Activated CD8-positive, alpha-beta memory T cell treated with anti-CD3 and anti-CD28 coated beads for 4 hours (primary cell): ENCODE measurements around the gene RNF180.

ENCODE experiments used
- DNase-seq, 2 donors: peaks; one replicate each; pipeline ENCODE4 v3.0.0-alpha.2; 2020; ENCODE audit warnings: low read depth in 2 of 2

Gene RNF180, protein sequence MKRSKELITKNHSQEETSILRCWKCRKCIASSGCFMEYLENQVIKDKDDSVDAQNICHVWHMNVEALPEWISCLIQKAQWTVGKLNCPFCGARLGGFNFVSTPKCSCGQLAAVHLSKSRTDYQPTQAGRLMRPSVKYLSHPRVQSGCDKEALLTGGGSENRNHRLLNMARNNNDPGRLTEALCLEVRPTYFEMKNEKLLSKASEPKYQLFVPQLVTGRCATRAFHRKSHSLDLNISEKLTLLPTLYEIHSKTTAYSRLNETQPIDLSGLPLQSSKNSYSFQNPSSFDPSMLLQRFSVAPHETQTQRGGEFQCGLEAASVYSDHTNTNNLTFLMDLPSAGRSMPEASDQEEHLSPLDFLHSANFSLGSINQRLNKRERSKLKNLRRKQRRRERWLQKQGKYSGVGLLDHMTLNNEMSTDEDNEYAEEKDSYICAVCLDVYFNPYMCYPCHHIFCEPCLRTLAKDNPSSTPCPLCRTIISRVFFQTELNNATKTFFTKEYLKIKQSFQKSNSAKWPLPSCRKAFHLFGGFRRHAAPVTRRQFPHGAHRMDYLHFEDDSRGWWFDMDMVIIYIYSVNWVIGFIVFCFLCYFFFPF

DNA sequence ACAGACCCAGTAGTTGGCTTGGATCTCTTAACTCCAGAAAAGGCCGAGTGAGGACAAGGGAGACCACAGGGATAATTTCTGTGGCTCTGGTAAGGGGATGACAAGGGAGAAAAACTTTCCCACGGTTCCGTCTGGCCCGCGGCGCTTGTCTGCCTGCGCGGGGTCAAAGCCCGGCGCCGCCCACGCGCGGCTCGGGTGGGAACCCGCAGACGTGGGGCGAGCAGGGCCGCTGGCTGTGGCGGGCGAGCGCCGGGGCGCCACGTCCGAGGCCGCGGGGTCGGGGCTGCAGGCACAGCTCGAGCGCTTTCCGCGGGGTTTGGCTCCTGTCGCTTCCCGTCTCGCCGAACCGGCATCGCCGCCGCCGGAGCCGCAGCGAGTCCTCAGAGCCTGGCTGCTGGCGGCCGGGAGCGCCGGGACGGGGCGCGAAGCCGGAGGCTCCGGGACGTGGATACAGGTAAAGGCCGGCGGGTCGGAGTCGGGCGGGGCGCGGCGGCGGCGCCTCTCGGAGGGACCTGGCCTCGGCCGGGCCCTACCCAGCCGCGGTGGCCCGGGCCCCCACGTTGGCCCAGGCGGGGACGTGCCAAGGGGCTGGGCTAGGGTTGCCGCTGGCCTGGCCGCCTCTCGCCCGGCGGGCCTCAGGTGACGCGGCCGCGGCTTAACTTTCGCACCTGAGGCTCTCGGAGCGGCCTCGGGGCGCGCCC, at the start of gene RNF180:
Gene RNF180, plus strand, starts transcription at position 344 of the 701 bp plus-strand sequence. CDS start 34,965 bp downstream, outside the sequence.
- no peak for DNase-seq

DNA sequence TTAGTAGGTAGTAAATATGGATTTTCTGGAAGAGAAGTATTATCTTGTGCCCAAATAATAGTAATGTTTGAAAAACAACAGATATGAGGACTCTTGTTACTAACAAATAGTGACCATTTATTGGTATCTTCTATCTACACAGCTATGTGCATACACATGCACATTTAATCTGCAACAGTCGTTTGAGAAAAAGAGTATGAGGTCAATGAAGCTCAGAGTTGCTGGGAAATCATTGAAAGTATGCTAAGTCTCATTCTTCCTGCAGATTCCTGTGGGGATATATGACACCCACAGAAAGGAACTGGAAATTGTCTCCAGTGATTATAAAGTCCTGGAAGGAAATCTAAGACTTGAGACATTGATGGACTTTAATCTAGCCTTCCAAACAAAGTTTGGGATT, 40.1 kb upstream of the RNF180 start:
- DNase-seq, result no peak

DNA sequence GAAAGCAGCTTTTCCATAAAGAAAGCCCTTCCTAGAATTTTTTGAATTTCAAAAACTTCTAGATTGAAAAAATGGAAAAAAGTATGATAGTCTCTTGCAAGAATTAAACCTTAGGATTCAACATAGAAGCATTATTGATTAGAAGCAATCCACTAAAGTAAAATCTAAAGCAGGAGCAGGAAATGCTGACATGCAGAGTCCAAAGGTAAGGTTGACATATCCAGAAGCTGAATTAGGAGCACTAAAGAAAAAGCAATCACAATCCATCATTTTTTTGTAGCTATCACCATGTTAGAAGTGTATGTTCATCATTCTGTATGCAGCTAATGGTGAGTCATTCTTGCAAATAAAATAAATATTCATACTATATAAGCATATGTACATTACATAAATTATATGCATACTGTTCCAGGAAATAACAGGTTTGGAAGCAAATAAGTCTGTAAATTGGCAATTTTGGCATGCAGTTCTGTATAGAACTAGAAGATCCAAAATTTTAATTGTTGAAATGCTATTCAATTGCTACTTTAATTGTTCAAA, 39.4 kb upstream of the RNF180 start:
- DNase-seq, result no peak

DNA sequence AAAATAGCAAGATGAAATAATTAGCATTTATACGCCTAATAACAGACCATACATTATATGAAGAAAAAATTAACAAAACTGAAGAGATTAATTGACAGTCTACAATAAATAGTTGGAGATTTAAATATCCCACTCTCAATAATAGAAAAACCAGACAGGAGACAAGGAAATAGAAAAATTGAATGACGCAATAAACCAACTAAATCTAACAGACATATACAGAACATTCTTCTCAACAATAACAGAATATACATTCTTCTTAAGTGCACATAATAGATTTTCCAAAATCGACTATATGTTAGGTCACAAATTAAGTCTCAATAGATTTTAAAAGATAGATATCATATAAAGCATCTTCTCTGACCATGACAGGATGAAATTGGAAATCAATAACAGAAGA, 25.6 kb upstream of the RNF180 start:
- no peak for DNase-seq

DNA sequence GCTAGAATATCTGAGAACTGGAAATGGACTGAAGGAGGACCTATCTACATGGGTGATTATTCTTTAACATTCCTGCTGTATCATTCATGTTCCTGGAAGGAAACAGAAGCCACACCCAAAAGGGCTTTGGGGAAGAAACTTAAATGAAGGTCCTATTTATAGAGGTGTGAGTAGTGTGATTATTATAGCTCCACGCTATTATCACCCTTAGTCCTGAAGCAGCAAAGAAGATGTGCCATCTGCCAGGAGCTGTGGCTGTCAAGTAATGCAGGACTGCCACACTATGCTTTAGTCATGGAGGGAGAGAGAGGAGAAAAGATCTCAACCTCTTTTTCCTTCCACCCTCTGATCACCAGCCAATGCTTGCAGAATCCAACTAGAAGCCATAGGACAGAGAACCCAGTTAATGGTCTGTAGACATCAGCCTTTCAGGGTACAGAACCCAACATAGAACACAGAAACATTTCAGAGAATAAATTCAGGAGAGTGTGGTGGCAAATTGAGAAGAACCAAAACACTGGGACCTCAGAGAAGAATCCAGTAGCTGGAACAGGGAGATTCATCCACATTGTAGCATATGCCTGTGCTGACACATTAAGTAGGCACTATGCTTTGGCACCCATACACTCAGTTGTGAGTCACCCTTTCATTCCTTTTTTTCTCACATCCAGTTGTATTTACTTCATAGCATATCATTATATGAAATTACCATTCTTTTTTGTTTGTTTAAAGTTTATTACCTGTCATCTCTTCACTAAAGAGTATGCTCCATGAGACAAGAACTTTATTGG, 21.0 kb upstream of the RNF180 start:
- no peak for DNase-seq

DNA sequence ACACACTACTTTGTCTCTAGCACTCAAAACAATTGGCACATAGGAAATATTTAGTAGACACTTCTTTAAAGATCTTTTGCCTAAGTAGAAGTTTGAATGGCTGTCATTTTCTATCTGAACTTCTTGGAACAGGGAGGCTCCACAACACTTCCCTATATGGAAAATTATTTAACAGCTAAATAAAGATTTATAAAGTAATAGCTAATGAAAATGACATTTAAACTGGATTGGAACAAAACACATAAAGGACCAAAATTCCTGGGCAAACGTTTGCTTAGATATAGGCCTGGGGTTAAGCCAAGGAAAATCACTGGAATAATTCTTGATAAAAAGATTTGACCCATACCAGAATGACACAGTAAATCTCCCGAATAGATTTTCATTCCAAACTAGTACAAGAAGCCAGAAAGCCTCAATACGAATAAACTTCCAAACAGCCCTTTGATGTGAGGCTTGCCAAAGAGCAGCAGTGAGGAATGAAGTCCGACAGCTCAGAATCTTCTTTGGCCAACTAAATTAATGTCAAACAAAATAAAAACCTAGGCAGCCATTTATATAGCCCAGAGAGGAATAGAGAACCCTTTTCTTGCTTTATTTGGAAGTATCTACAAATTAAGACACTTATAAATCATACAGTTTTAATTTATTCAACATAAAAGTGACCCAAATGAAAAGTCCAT, 20.3 kb upstream of the RNF180 start:
- no peak for DNase-seq

DNA sequence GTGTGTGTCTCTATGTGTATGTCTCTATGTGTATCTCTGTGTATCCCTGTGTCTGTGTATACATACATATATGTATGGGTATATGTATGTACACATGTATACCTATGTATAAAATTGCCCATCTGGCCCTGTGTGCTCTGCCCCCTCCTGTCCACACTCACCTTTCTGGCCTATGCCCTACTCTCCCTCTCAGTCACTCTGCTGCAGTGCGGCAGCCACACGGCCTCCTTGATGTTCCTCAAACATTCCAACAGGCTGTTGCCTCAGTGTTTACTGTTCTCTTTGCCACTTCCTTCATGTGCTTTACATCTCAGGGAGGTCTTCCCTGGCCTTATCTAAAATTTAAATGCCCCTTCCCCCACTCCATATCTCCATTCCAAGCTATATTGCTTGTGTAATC, 18.3 kb upstream of the RNF180 start:
- DNase-seq, result no peak

DNA sequence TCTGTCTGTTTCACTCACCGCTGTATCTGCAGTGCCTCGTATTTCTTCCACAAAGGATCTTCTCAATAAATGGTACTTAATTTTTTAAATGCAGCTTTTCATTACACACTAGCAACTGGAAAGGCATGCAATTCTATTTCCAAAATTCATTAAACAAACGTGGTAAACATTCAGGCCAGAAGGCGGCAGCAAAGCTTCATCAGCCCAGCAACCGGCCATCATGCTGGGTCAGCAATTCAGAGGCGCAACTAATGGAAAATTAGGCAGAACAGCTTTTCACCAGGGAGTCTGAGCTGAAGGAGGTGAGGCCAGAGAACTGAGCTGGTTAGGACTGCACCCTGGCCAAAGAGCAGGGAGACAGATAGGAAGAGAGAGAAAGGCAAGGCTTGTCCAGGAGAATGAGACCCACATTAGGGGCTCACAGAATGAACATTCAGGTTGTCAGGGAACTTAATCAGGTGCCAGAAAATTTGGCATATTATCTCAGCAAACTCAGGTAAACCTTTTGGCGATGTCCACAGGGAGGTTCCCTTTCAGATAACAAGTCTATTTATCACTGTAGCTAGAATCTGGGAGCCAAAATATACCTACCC, 17.7 kb upstream of the RNF180 start:
- DNase-seq, result no peak

DNA sequence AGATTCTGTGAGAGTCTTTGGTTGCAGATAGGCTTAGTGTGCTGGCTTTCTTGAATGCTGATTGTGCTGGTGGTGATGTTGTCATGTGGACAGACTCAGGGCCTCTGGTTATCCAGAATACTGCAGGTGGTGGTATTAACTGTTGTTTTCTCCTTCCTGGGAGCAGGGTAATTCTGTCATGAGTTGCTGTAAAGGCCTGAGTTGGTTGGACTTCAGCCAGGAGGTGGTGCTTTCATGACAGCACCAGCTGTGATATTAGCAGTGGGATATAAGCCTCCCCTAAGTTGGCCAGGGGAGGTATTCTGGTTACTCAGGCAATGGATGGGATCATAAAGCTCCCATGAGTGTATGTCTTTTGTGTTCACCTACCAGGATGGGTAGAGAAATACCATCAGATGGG, 16.4 kb upstream of the RNF180 start:
- no peak for DNase-seq

DNA sequence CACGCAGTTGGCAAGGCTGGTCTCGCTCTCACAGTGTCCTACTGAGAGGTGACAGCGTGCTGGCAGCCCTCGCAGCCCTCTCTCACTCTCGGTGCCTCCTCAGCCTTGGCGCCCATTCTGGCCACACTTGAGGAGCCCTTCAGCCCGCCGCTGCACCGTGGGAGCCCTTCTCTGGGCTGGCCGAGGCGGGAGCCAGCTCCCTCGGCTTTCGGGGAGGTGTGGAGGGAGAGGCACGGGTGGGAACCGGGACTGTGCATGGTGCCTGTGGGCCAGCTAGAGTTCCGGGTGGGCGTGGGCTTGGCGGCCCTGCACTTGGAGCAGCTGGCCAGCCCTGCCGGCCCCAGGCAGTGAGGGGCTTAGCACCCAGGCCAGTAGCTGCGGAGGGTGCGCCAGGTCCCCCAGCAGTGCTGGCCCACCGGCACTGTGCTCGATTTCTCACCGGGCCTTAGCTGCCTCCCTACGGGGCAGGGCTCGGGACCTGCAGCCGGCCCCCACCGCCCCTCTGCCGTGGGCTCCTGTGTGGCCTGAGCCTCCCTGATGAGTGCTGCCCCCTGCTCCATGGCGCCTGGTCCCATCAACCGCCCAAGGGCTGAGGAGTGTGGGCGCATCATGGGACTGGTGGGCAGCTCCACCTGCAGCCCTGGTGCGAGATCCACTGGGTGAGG, 15.7 kb upstream of the RNF180 start:
- no peak for DNase-seq

DNA sequence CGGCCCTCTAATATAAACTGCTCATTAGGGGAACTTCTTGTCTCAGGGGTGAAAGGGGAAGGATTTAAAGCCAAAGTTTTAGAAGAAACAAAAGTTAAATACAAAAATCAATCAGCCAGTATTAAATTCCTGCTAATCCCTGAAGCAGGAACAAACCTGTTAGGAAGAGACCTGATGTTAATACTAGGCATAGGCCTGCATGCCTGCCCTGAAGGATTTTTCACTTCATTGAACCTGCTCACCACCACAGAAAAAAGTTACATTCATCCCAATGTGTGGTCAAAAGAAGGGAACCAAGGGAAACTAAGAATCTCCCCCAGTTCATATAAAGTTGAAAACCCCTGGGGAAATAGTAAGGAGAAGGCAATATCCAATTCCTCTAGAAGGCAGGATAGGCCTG, 9.4 kb upstream of the RNF180 start:
- DNase-seq, result no peak

DNA sequence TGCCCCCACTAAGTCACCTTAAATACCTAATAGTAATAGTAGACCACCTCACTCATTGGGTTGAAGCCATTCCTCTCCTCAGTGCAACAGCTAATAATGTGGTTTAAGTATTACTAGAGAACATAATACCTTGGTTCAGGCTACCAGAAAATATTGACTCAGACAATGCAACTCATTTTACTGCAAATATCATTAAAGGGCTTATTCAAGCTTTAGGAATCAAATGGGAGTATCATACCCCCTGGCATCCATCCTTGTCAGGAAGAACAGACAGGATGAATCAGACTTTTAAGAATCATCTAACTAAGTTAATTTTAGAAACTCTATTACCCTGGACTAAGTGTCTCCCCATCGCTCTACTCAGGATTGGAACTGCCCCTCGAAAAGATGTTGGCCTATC, 6.8 kb upstream of the RNF180 start:
- no peak for DNase-seq

DNA sequence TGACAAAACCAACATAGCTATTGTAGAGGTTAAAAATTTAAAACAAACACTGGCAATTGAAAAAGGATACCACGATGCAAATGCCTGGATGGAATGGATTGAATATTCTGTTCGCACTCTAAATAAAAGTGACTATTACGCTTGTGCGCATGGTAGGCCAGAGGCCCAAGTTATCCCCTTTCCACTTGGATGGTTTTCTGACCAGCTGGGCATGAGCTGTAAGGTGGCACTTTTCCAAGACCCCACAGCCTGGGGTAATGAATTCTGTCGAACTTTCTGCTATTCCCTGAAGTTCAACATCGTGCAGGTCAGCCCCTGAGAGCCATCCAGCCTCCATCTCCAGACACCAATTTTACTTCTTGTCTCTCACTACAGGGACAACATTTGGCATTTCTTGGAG, 5.4 kb upstream of the RNF180 start:
- no peak for DNase-seq

DNA sequence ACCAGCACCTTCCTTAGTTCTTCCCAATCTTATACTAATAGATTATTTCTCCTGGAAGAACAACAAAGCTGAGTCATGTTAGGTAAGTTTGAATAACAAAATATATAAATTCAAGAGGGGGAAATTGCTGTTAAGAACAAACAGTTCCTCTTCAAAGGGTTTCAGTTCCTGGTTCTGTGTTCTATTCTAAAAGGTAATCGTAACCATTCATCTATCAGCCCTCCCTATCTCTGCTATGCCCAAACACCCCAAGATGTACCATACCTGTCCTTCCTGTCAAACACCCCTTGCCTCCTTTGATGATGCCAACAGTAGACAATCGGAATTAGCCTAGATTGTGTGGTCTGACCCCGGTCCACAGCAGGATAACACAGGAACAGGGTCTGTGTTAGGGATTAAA, 4.2 kb upstream of the RNF180 start:
- no peak for DNase-seq

DNA sequence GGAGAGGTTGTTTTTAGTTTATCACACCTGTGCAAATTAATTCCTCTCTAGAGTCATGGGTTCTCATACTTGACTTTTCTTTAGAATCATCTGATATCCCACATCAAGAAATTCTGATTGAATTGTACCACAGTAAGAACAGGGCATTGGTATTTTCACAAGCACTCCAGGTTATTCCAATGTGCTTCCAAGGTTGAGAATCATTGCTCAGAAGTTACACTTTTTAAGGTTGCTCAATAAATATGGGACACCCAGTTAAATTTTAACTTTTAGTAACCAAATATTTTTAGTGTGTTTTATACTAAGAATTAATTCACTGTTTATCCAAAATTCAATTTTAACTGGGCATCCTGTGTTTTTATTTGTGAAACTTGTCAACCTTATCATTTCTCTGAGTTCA, 2.5 kb upstream of the RNF180 start:
- no peak for DNase-seq

DNA sequence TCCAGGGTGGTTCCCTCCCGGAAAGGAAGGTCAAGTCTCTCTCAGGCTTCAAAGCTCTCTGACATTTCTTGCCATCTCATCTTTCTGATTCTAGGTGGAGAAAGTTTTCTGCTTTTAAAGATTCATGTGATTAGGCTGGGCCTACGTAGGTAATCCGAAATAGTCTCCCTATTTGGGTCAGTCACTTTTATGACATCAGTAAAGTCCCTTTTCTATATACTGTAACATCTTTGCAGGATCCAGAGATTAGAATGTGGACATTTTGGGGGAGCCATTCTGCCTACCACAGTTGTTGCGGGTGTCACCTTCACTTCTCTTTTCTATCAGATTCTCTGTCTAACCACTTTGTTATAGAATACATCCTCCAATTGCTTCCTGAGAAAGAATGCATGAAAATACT, 1.9 kb upstream of the RNF180 start:
- DNase-seq, result no peak

DNA sequence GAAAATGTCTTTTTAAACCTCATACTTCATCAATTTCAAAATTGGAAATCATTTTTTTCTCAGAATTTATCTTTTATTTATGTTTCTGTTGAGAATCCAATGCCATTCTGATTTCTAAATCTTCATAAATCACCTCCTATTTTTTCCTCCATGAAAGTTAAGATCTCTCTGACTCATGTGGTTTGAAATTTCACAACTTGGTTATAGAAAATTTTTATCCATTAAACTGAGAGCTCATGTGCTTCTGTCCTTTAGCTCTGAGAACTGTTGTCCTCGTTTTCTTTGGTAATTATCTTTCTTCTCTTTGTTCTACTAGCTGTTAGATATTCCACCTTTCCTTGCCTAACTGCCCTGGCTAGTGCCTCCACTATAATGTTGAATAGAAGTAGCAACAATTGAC, 1.5 kb upstream of the RNF180 start:
- no peak for DNase-seq

DNA sequence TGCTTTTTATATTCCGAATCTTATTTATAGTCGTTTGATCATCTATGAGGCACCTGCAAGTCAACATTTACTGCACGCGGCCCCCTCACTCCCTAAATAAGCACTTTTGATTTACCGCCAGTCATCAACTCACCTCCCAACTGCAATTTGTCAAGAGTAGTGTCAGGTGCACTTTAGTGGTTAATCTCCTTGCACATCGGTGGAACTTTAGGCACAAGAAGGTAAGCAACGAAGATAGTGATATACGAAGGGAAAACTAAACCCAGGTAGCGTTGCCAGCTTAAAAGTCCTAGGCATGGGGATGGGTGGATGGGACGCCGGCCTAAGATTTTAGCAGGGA, 513 bp upstream of the RNF180 start:
- DNase-seq, result no peak

DNA sequence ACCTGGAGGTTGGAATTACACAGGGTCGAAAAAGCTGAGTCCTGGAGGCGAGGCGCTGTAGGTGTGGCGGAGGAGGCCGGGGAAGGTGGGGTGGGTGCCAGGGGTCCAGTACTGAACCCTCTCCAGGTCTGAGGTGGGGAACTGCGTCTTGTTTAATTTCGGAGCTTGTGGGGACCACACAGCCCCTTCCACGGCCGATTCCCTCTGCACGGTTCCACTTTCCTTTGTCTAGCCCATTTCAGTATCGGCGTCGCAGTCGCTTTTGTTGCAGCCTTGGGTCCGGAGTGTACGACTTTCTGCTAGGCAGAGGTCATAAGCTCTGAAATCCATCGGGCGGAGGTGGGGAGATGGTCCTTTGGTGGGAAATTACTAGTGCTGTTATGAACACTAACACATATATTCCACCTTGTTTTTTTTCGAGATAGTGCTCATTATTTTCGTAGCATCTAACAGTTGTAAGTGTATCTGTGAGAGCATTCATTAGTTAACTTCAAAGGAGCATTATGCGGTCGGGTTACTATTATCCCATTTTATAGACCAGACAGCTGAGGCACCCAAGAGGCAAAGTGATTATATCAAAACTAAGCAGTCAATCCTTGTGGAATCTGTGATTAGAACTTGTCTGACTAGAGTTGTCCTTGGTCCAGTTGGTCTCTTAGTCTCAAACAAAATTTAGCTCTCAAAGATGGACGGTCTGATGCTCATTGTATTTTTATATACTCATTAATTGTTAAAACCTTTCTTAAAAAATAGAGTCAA, 737 bp downstream of the RNF180 start:
- DNase-seq, result no peak

DNA sequence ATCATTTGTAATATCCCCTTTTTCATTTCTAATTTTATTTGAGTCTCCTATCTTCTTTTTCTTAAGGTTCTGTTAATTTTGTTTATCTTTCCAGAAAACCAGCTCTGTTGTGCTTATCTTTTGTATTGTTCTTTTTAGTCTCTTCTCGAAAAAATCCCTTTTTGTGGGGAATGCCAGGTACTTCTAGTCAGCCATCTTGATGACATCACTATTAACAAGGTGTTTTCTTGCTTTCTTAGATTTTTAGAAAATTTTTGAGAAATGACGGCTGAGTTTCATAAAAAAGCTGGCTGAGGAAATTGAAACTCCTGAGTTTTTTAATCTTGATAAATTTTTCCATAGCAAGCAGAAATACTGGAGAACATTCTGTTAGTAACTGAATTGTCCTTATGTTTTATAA, 10.7 kb downstream of the RNF180 start:
- no peak for DNase-seq
